ENCODE data around the gene OPN5.

OPN5 gene

GRCh38 chr6:47781732-47782131 lies at the start of gene OPN5:
Gene OPN5 (plus strand): TSS chr6:47782032. CDS start chr6:47782067, 35 bp downstream.
- H3K4me3 ChIP-seq (ENCODE audit: low read depth, low read length) = no peak within 1 kb of the TSS
- TF ChIP-seq MYC (IDR thresholded peaks at IDR 0.05; ENCODE audit: low read depth, low read length) (no peak), POLR2A (IDR thresholded peaks at IDR 0.05; ENCODE audit: extremely low read depth, insufficient read length) (no peak), MAX (IDR thresholded peaks at IDR 0.05; ENCODE audit: low read depth, low read length) (no peak), CTCF (IDR thresholded peaks at IDR 0.05; ENCODE audit: low read depth, low read length) (no peak)
- DNase-seq (ENCODE audit: low read depth) = no peak

GRCh38 chr6:47733879-47734558 lies 47.8 kb upstream of the OPN5 start:
- no peak overlapping the region for H3K4me3 ChIP-seq (ENCODE audit: low read depth, low read length)
- peak; percentile 31 for DNase-seq (ENCODE audit: low read depth)
- TF ChIP-seq MAX (IDR thresholded peaks at IDR 0.05; ENCODE audit: low read depth, low read length) (no peak), MYC (IDR thresholded peaks at IDR 0.05; ENCODE audit: low read depth, low read length) (no peak), CTCF (IDR thresholded peaks at IDR 0.05; ENCODE audit: low read depth, low read length) (no peak), POLR2A (IDR thresholded peaks at IDR 0.05; ENCODE audit: extremely low read depth, insufficient read length) (no peak)

GRCh38 chr6:47734831-47735481 lies 46.9 kb upstream of the OPN5 start:
- H3K4me3 ChIP-seq (ENCODE audit: low read depth, low read length) = no peak overlapping the region
- no peak for TF ChIP-seq MAX (IDR thresholded peaks at IDR 0.05; ENCODE audit: low read depth, low read length)
- no peak for TF ChIP-seq MYC (IDR thresholded peaks at IDR 0.05; ENCODE audit: low read depth, low read length)
- TF ChIP-seq POLR2A (IDR thresholded peaks at IDR 0.05; ENCODE audit: extremely low read depth, insufficient read length) = no peak
- no peak for DNase-seq (ENCODE audit: low read depth)

GRCh38 chr6:47736083-47736700 lies 45.6 kb upstream of the OPN5 start:
- TF ChIP-seq POLR2A (IDR thresholded peaks at IDR 0.05; ENCODE audit: extremely low read depth, insufficient read length) (no peak), MYC (IDR thresholded peaks at IDR 0.05; ENCODE audit: low read depth, low read length) (no peak), MAX (IDR thresholded peaks at IDR 0.05; ENCODE audit: low read depth, low read length) (no peak), CTCF (IDR thresholded peaks at IDR 0.05; ENCODE audit: low read depth, low read length) (no peak)
- no peak for DNase-seq (ENCODE audit: low read depth)
- no peak overlapping the region for H3K4me3 ChIP-seq (ENCODE audit: low read depth, low read length)

GRCh38 chr6:47737406-47737805 lies 44.4 kb upstream of the OPN5 start:
- TF ChIP-seq MYC (IDR thresholded peaks at IDR 0.05; ENCODE audit: low read depth, low read length) = no peak
- no peak for TF ChIP-seq MAX (IDR thresholded peaks at IDR 0.05; ENCODE audit: low read depth, low read length)
- TF ChIP-seq CTCF (IDR thresholded peaks at IDR 0.05; ENCODE audit: low read depth, low read length) = no peak
- no peak for TF ChIP-seq POLR2A (IDR thresholded peaks at IDR 0.05; ENCODE audit: extremely low read depth, insufficient read length)
- H3K4me3 ChIP-seq (ENCODE audit: low read depth, low read length) = no peak overlapping the region
- DNase-seq (ENCODE audit: low read depth) = no peak

GRCh38 chr6:47740714-47741113 lies 41.1 kb upstream of the OPN5 start:
- TF ChIP-seq MYC (IDR thresholded peaks at IDR 0.05; ENCODE audit: low read depth, low read length) = no peak
- no peak for TF ChIP-seq POLR2A (IDR thresholded peaks at IDR 0.05; ENCODE audit: extremely low read depth, insufficient read length)
- no peak overlapping the region for H3K4me3 ChIP-seq (ENCODE audit: low read depth, low read length)
- DNase-seq (ENCODE audit: low read depth) = no peak
